ENCODE results near the gene NTM. TPM values are rescaled to one million over a fixed set of nuclear protein-coding genes. Genes with fewer than 3 reads are reported as not detected.

The NTM gene
- total and polyA plus RNA-seq, 2 of the 8 experiments (the other 6 are each of a cell fraction or from before 2014, with no cell fraction given) = 13.4 to 20.0 TPM

- Histone ChIP-seq H3K79me1 (ENCODE audit: low read depth, low read length) (no peaks in the 10 kb centered on the region), H3K4me2 (ENCODE audit: insufficient read depth in 1 of 2, low read depth in 2 of 2, low read length in 2 of 2) (no peak overlapping the region), H2BK12ac (ENCODE audit: low read depth, low read length) (no peak overlapping the region), H2BK5ac (ENCODE audit: low read depth, low read length) (no peak overlapping the region), H3K27me3 (replicated peaks in 1 of 4; ENCODE audit: control insufficient read depth in 3 of 4, extremely low read depth in 1 of 4, insufficient read depth in 3 of 4, low read length in 3 of 4) (no peaks in the 10 kb centered on the region), H2AK5ac (ENCODE audit: low read depth, low read length) (no peak overlapping the region), H2BK15ac (ENCODE audit: low read length) (no peak overlapping the region), H3K4ac (replicated peaks; ENCODE audit: insufficient read length, low read depth, low read length) (no peak overlapping the region), H2AFZ (ENCODE audit: low read length) (no peak overlapping the region), H2BK20ac (ENCODE audit: low read length) (no peak overlapping the region), H3K27ac (ENCODE audit: low read depth, low read length) (no peak overlapping the region), H4K91ac (replicated peaks; ENCODE audit: insufficient read length, low read length) (no peak overlapping the region), H3K23ac (ENCODE audit: insufficient read length) (no peak overlapping the region), H4K20me1 (replicated peaks in 1 of 2; ENCODE audit: control insufficient read depth in 1 of 2, insufficient read depth in 2 of 2, low read length in 2 of 2) (no peaks in the 10 kb centered on the region), H2BK120ac (replicated peaks; ENCODE audit: low read depth, low read length) (no peak overlapping the region), H3K9ac (replicated peaks in 1 of 4; ENCODE audit: extremely low read depth in 1 of 4, low read depth in 3 of 4, low read length in 3 of 4) (no peak overlapping the region), H3K4me3 (ENCODE audit: extremely low read depth in 1 of 4, insufficient read depth in 2 of 4, low read depth in 3 of 4, low read length in 4 of 4) (no peak overlapping the region), H3K36me3 (ENCODE audit: control insufficient read depth in 2 of 4, insufficient read depth in 4 of 4, low read length in 3 of 4) (no peaks in the 10 kb centered on the region), H3K56ac (replicated peaks; ENCODE audit: insufficient read length, low read depth, low read length) (no peak overlapping the region), H4K8ac (ENCODE audit: extremely low read depth, insufficient read depth, low read length) (no peak overlapping the region), H4K5ac (ENCODE audit: insufficient read length, low read depth, low read length) (no peak overlapping the region), H3K14ac (ENCODE audit: insufficient read length) (no peak overlapping the region), H3K23me2 (ENCODE audit: low read depth, low read length) (no peaks in the 10 kb centered on the region), H3K9me3 (ENCODE audit: insufficient read depth in 2 of 2, low read depth in 1 of 2, low read length in 1 of 2) (peaks cover 0 to 11% of the 10 kb centered on the region in 2 experiments; a peak in 2 of 4 replicates), H3K18ac (ENCODE audit: extremely low read depth, low read length) (no peak overlapping the region), H3K4me1 (replicated peaks in 1 of 4; ENCODE audit: control insufficient read depth in 3 of 4, insufficient read depth in 4 of 4, low read length in 3 of 4) (peaks cover 0 to 6% (median 0%) of the 10 kb centered on the region in 4 experiments; a peak in 2 of 7 replicates), H3K79me2 (ENCODE audit: control insufficient read depth in 1 of 2, insufficient read depth in 2 of 2, low read length in 2 of 2) (no peaks in the 10 kb centered on the region; a peak in 1 of 4 replicates)
- 90% methylated on average over 7 of the region's 7 CpGs; no CpG with 5 or more reads in 1 of the 2 experiments for WGBS, 2 experiments (ENCODE audit: extremely low coverage in 1 of 2, insufficient coverage in 1 of 2, insufficient read length in 1 of 2, insufficient replicate concordance in 2 of 2, low coverage in 1 of 2, low lambda C conversion rate in 2 of 2, missing lambda C conversion rate in 1 of 2)
- FAIRE-seq (no peak), DNase-seq (ENCODE audit: low read depth in 1 of 2, low spot score in 2 of 2) (no peak)
- ChIA-PET POLR2A (ENCODE audit: partially characterized antibody) (interaction anchor here (0.9 to 1.2 kb wide), 2 partner anchors 8 to 621 kb away, joined by 3 to 4 read pairs; partner anchors contain the start of gene SNX19), CTCF (ENCODE audit: partially characterized antibody) (interaction anchor here (0.5 to 1.4 kb wide), 5 partner anchors 9 to 473 kb away, joined by 3 to 8 read pairs (median 4); no protein-coding TSS in a partner anchor)
- TF ChIP-seq, protein P1, sequence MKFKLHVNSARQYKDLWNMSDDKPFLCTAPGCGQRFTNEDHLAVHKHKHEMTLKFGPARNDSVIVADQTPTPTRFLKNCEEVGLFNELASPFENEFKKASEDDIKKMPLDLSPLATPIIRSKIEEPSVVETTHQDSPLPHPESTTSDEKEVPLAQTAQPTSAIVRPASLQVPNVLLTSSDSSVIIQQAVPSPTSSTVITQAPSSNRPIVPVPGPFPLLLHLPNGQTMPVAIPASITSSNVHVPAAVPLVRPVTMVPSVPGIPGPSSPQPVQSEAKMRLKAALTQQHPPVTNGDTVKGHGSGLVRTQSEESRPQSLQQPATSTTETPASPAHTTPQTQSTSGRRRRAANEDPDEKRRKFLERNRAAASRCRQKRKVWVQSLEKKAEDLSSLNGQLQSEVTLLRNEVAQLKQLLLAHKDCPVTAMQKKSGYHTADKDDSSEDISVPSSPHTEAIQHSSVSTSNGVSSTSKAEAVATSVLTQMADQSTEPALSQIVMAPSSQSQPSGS (IDR thresholded peaks at IDR 0.05; ENCODE audit: low read length) = no peak
- TF ChIP-seq USF2 (IDR thresholded peaks at IDR 0.05; ENCODE audit: low read length) (no peak), CBX8 (IDR thresholded peaks at IDR 0.05; ENCODE audit: borderline replicate concordance, low read depth, low read length) (no peak), KDM5A (IDR thresholded peaks at IDR 0.05; ENCODE audit: low read length) (no peak), BRCA1 (IDR thresholded peaks at IDR 0.05; ENCODE audit: low read depth, low read length) (no peak)
Observed at GRCh38 chr11:131537196-131537595, 166.8 kb downstream of the NTM start.
